ENCODE measurements around the gene PLXNA2.

Gene PLXNA2

DNA sequence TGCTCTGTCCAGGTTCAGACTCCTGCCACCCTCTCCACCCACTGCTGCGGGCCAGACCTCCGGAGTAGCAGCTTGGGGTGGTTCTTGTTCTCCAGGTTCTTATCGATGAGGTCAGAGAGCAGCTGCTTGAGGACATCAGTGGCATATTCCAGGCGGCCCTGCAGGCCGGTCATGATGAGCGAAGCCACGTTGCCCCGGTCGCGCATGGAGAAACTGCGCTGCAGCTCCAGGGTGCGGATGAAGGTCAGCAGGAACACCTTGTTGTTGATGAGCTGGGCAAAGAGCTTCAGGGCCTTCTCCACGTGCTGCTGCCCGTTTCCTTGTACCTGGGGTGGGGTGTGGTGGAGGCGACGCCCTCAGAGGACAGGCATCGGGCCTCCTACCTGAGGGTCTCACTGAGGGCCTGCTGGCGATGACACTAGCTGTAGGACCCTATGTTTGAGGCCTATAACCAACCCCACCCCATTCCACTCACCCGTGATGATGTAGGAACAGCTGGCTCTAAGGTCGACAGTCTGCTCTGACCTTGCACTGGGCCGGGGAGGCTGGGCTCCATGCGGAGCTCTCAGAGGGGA lies 202.1 kb downstream of the PLXNA2 start:
- no peaks in the 10 kb centered on the region for H3K9me3 Mint-ChIP-seq
- H3K36me3 Mint-ChIP-seq (ENCODE audit: low read depth), result no peaks in the 10 kb centered on the region
- H3K4me3 Mint-ChIP-seq, result no peak overlapping the region
- ATAC-seq, result no peak
- H3K4me1 Mint-ChIP-seq, result no peaks in the 10 kb centered on the region
- no peaks in the 10 kb centered on the region for H3K27me3 Mint-ChIP-seq
- no peak for DNase-seq
- no peak overlapping the region for H3K27ac Mint-ChIP-seq

DNA sequence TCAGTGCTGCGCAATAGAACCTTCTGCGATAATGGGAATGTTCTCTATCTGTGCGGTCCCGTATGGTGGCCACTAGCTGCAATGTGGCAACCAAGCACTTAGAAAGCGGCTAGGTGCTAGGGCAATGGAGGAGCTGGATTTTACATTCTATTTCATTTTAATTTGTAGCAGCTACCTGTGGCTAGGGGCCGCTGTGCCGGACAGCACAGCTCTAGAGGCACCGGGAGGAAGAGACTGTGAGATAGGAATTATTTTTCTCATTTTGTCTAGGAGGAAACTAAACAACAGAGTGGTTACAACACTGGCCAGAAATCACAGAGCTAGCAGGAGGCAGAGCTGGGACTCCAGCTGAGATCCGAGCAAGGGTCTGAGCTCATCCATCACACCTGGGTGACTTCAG lies 202.7 kb downstream of the PLXNA2 start:
- H3K4me3 Mint-ChIP-seq, result no peak overlapping the region
- H3K36me3 Mint-ChIP-seq (ENCODE audit: low read depth), result no peaks in the 10 kb centered on the region
- no peaks in the 10 kb centered on the region for H3K27me3 Mint-ChIP-seq
- H3K9me3 Mint-ChIP-seq, result no peaks in the 10 kb centered on the region
- no peaks in the 10 kb centered on the region for H3K4me1 Mint-ChIP-seq
- DNase-seq (no peak), ATAC-seq (no peak)
- no peak overlapping the region for H3K27ac Mint-ChIP-seq

DNA sequence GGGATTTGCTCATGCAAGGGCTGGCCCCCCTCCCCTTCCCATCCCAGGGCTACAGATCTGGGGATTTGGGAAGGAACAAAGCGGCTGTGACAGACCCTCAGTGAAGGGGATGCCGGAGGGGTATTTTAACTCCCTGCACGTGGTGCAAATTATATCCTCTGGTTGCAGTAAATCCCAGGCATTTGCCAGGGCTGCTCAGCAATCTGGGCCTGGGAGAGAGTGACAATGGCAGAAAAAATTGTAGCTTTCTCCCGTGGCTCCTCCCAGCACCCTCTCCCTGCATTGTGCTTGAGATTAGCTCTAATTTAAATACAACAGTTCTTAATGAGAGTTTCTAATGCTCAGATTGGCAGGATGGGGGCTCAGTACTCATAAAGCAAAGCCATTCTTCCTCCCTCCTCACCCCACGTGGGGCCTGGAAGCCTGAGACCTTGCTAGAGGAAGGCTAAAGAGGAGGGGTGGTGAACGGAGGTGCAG lies 203.3 kb downstream of the PLXNA2 start:
- no peaks in the 10 kb centered on the region for H3K4me1 Mint-ChIP-seq
- ATAC-seq, result no peak
- no peak for DNase-seq
- no peaks in the 10 kb centered on the region for H3K27me3 Mint-ChIP-seq
- no peak overlapping the region for H3K27ac Mint-ChIP-seq
- H3K36me3 Mint-ChIP-seq (ENCODE audit: low read depth), result no peaks in the 10 kb centered on the region
- H3K4me3 Mint-ChIP-seq, result no peak overlapping the region
- H3K9me3 Mint-ChIP-seq, result no peaks in the 10 kb centered on the region

DNA sequence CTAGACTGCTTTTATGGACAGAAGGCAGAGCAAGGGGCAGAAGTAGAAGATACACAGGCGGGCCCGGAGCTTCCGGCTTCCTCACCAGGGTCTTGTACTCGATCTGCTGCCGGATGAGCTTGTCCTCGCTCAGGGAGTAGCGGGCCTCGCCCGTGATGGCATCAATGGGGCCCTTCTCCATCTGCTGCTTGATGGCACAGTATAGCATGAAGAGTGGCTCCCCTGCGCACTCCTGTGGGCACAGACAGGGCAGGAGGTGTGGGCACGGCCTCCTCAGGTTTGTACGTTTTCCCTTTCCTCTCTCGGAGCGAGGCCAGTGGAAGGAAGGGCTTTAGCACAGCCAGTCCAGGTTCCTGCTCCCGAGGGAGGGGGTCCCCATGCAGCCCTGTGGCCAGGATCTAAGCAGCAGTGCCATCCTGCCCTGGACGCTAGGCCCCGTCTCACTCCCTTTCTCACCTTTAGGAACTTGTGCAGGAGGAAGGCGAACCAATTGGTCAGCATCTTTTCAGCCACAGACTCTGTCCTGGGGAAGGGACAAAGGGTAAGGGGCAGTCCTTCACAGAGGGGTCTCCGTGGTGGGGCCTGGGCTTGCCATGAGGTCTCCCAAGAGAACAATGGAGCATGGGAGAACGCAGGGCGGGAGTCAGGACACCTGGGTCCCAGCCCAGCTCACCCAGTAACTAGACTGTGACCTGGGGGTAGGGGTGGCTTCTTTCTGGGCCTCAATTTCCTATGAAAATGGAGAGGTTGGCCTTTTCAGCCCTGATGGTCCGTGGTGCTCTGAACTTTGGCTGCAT lies 204.4 kb downstream of the PLXNA2 start:
- no peaks in the 10 kb centered on the region for H3K4me1 Mint-ChIP-seq
- H3K27ac Mint-ChIP-seq, result no peak overlapping the region
- no peaks in the 10 kb centered on the region for H3K27me3 Mint-ChIP-seq
- ATAC-seq, result no peak
- no peaks in the 10 kb centered on the region for H3K9me3 Mint-ChIP-seq
- no peak for DNase-seq
- H3K4me3 Mint-ChIP-seq, result no peak overlapping the region
- H3K36me3 Mint-ChIP-seq (ENCODE audit: low read depth), result no peaks in the 10 kb centered on the region

DNA sequence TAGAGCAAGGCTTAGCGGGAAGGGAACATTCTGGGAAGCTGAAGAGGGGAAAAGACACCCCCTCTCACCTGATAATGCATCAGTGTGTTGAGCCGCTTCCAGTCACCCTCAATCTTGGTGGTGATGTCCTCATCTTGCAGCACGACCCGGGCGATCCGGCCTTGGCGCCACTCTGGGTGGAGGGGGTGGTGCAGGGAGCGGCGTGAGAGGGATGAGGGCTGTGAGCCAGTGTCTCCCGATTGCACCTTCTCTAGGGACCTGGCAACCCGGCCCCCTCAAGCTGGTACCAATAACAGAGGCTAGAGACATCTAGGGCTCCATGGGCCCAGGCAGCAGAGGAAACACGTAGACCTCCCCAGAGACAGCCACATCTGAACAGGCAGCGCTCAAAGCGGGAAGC lies 205.9 kb downstream of the PLXNA2 start:
- no peaks in the 10 kb centered on the region for H3K36me3 Mint-ChIP-seq (ENCODE audit: low read depth)
- no peak overlapping the region for H3K27ac Mint-ChIP-seq
- no peaks in the 10 kb centered on the region for H3K4me1 Mint-ChIP-seq
- no peak overlapping the region for H3K4me3 Mint-ChIP-seq
- no peak for ATAC-seq
- H3K9me3 Mint-ChIP-seq, result no peaks in the 10 kb centered on the region
- H3K27me3 Mint-ChIP-seq, result no peaks in the 10 kb centered on the region
- DNase-seq, result no peak

DNA sequence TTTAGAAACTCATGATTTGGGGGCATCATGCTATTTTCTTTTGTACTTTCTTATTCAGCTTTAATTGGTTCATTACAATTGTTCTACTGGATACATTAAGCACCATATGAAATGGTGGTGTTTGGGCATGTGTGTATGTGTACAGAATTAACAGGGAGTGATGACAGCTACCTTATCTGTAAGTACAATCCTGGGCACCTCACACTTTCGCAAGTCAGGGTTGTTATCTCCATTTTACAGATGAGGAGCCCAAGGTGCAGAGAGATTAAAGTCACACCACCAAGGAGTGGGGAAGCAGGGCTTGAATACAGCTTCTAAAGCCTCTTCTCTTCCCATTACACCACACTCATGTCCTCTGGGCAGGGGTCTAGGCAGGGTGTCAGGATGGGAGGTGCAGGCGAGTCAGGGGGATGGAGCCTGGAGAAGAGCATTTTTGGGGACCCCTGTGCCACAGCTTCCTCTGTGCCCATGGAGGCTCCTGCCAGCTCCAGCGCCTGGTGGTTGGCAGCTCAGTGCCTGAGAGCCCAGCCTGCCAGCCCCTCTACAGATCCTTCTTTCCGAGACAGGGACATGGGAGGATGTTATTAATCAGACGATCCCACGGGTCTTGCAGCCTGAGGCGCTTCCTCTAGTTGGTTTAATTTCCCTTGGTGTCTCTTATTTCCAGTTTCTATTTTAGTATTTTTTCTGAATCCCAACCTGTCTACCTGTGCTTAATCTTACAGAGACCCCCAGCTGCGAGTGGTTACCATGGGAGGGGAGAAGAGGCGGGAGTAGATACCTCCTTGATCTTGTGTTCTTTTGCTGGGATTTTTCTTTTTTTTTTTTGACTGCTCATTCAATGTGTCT lies 207.0 kb downstream of the PLXNA2 start:
- no peaks in the 10 kb centered on the region for H3K9me3 Mint-ChIP-seq
- H3K36me3 Mint-ChIP-seq (ENCODE audit: low read depth), result no peaks in the 10 kb centered on the region

DNA sequence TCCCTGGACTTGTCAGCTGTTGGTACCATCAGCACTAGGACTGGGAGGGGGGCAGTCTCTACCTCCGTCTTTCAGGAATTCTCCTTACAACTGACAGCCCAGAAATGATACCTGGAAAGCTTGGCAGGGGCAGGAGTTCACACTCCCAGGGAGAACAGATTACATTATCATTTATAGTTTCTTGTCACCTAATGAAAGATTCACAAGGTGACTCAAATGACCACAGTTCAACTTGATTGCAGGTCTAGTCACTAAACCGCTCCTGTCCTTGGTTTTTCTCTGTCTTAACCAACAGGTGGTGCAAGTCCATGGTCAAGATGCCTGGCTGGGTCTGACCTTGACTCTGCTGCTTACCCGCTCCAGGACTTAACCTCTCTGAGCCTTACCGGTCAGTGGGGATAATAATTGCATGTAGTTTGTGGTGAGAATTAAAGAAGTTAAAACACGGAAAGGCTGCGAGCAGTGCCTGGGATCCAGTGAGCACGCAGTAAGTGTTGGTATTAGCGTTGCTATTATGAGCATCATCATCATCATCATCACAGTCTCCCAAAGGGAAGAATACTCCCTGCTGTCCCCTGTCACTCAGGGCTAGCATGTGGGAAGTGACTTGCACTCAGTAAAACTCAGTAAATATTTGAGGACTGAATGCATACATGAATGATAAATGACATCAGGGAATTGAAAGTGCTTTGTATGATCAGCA lies 207.9 kb downstream of the PLXNA2 start:
- no peaks in the 10 kb centered on the region for H3K36me3 Mint-ChIP-seq (ENCODE audit: low read depth)
- no peak for ATAC-seq
- no peak overlapping the region for H3K27ac Mint-ChIP-seq
- H3K27me3 Mint-ChIP-seq, result no peaks in the 10 kb centered on the region
- H3K4me3 Mint-ChIP-seq, result no peak overlapping the region
- no peaks in the 10 kb centered on the region for H3K4me1 Mint-ChIP-seq
- no peak for DNase-seq
- H3K9me3 Mint-ChIP-seq, result no peaks in the 10 kb centered on the region

More for the DNA sequence above, 207.0 kb downstream of the PLXNA2 start:
- Mint-ChIP-seq H3K27me3 (no peaks in the 10 kb centered on the region), H3K27ac (no peak overlapping the region), H3K4me1 (no peaks in the 10 kb centered on the region), H3K4me3 (no peak overlapping the region)
- ATAC-seq (no peak), DNase-seq (no peak)

DNA sequence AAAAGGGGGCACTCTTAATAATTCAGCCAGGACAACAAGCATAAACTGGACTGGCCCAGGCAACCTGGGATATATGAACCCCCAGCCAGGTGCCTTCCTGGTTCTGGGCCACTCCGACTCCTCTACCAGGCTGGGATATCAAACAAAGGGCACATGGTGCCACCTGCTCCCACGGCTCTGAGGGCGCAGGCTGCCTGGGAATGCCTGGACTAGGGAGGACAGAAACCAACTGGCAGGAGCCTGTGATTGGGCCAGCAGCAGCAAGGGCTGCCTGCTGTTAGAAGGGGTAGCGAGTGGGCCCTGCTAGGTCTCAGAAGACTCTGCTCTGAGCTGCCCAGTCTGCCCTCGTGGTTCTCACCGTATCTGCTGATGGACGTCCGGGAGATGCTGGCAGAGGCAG lies 210.0 kb downstream of the PLXNA2 start:
- H3K27me3 Mint-ChIP-seq, result no peaks in the 10 kb centered on the region

DNA sequence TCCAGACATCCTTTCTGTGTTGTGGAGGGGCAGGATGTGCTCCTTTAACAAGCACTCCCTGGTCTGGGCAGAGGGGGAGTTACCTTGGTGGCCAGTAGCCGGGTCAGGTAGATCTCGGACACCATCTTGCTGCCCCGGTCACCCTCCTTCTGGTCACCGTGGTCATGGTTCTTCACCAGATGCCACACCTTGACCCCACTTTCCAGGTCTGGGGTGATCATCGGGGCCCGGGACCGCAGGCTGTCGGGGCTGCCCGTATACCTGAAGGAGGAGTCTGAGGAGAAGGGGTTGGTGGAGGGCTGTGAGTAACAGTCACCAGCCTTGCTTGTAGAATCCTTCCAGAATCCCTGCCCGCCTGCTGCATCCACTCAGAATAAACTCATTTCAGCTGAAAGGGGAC lies 210.9 kb downstream of the PLXNA2 start:
- no peaks in the 10 kb centered on the region for H3K36me3 Mint-ChIP-seq (ENCODE audit: low read depth)
- H3K4me1 Mint-ChIP-seq, result no peaks in the 10 kb centered on the region
- H3K27ac Mint-ChIP-seq, result no peak overlapping the region
- no peaks in the 10 kb centered on the region for H3K27me3 Mint-ChIP-seq
- H3K4me3 Mint-ChIP-seq, result no peak overlapping the region
- no peaks in the 10 kb centered on the region for H3K9me3 Mint-ChIP-seq
- no peak for DNase-seq
- ATAC-seq, result no peak

More for the DNA sequence above, 210.0 kb downstream of the PLXNA2 start:
- ATAC-seq, result no peak
- no peaks in the 10 kb centered on the region for H3K4me1 Mint-ChIP-seq
- H3K4me3 Mint-ChIP-seq, result no peak overlapping the region
- DNase-seq, result no peak
- no peaks in the 10 kb centered on the region for H3K9me3 Mint-ChIP-seq
- no peak overlapping the region for H3K27ac Mint-ChIP-seq
- H3K36me3 Mint-ChIP-seq (ENCODE audit: low read depth), result no peaks in the 10 kb centered on the region

DNA sequence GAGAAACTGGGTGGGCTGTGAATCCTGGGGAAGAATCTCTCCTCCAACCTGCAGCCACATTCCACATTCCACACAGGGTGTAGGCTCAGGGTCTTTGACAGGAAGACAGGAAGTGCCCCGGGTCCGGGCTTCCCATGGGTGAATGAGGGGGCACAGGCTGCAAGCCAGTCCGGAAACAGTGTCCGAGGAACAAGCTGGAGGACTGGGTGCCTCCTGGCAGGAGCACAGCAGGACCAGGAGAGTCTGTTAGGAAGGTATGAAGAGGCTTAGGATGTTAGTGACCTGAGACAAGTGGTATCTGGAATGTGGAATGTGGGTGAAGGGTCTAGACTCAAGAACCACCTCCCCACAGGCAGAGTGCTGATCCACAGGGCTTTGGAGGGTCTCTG lies 212.3 kb downstream of the PLXNA2 start:
- H3K27ac Mint-ChIP-seq, result no peak overlapping the region
- H3K36me3 Mint-ChIP-seq (ENCODE audit: low read depth), result no peaks in the 10 kb centered on the region
- no peaks in the 10 kb centered on the region for H3K9me3 Mint-ChIP-seq
- no peaks in the 10 kb centered on the region for H3K4me1 Mint-ChIP-seq
- H3K4me3 Mint-ChIP-seq, result no peak overlapping the region
- ATAC-seq, result no peak
- DNase-seq, result no peak
- no peaks in the 10 kb centered on the region for H3K27me3 Mint-ChIP-seq

DNA sequence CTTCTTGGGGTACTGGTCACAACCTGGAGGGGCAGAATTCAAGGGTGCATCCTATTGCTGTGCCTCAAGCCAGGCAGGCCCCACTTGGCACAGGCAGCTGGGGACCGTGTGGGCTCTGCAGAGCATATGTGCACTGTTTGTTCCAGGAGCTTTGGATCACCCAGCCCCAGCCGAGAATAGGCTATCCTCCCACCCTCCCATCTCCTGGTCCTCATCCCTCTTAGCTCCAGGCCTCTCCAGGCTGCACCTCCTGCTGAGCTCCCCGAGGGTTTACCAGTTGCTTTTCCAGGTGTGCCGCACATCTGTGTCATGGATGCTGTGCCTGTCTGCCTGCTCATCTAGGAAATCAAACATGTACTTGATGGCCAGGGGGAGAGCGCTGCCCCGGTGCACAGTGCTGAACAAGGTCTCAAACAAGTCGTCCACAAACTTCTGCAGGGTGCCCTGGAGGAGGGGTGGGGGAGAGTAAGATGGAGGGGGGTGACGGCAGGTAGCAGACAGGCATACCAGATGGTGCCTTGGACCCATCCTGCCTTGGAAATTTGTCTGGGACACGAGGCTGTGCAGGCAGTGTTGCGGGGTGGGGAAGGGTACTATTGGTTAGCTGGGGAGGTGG lies 212.8 kb downstream of the PLXNA2 start:
- no peak for DNase-seq
- Mint-ChIP-seq H3K36me3 (ENCODE audit: low read depth) (no peaks in the 10 kb centered on the region), H3K4me1 (no peaks in the 10 kb centered on the region), H3K4me3 (no peak overlapping the region), H3K27me3 (no peaks in the 10 kb centered on the region), H3K27ac (no peak overlapping the region), H3K9me3 (no peaks in the 10 kb centered on the region)
- no peak for ATAC-seq

DNA sequence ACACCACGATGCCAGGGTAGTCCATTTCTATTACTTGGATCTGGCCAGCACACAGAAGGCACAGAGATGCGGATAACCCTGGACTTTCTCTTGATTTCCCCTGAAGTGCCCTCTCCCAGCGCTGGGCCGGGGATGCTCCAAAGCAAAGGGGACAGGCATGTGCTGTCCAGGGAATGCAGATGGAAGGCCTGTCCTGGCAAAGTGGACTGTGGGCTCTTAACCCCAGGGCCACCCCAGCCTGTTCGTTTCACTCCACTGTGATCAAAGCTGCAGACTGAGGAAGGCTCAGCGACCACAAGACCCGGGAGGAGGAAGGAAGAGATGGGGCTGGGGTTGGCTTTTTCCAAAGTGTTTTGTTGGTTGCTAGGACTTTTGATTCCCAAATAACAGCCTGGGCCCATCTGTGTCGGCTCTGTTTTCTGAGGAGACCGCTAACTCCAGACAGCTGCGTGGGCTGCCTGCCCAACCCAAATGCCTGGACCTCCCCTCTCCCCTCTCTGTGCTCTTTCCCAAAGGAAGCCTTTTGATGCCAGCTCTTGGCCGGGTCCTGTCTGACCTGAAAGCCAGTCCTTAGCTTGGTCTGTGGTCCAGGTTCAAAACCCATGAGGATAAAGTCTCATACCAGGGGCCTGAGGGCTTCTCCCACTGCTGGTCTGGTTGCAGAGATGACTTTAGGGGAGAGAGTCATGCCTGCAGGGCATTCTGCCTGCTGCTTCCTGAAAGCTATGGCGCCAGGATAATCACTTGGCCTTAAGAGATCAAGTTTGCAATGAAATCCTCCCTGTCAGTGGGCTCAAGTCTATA lies 213.7 kb downstream of the PLXNA2 start:
- no peaks in the 10 kb centered on the region for H3K36me3 Mint-ChIP-seq (ENCODE audit: low read depth)
- no peak overlapping the region for H3K27ac Mint-ChIP-seq
- H3K27me3 Mint-ChIP-seq, result no peaks in the 10 kb centered on the region
- no peaks in the 10 kb centered on the region for H3K9me3 Mint-ChIP-seq
- ATAC-seq (no peak), DNase-seq (no peak)
- no peaks in the 10 kb centered on the region for H3K4me1 Mint-ChIP-seq
- no peak overlapping the region for H3K4me3 Mint-ChIP-seq

DNA sequence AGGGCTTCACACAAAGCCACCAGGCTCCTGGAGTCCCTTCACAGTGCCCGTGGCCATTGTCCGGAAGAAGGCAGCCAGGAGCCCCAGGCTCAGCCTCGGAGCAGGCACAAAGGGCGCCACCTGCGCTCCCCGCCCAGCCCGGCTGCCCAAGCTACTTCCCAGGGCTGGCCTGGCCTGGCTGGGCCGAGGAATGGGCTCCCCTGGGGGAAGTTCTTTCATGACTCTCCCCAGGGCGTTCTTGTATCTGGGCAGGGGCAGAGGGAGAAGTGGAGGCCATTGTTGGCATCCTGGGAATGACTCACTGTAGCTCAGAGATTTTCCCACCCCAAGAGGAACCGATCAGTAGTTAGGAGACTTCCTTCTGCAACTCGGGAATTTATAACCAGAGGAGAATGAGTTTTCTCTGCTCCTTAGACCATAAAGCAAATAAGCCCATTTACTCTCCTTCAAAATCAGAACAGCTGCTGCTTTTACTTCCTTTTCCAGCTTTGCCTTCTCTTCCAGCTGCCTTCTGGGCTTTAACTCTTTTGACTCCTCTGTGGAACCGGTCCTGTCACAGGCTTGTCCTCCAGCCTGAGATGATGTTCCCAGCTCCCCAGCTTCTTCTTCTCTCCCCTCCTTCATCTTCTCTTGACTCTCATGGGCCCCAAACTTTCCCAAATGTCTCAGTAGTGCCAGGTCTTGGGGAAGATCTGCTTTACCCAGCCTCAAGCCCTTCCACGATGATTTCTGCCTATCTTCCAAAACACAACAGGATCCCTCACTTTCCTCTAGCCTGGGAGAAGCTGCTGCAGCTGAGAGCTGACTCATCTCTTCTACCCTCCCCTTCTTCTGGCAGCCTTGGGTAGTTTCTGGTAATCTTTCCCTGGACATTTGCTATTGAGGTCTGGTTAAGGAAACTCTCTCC lies 214.6 kb downstream of the PLXNA2 start:
- Mint-ChIP-seq H3K27me3 (no peaks in the 10 kb centered on the region), H3K9me3 (no peaks in the 10 kb centered on the region), H3K4me1 (no peaks in the 10 kb centered on the region), H3K4me3 (no peak overlapping the region), H3K36me3 (ENCODE audit: low read depth) (no peaks in the 10 kb centered on the region), H3K27ac (no peak overlapping the region)
- ATAC-seq (no peak), DNase-seq (no peak)
